HG02623 (cell line): ENCODE measurements around the gene OSTM1.
"Not testable (repeated sequence)": the region's sequence is repeated elsewhere in the genome, so short reads cannot be mapped to it uniquely, and the experiment has no call there.

Experiments used
- ATAC-seq: cut with Tn5 transposase; IDR thresholded peaks from one replicate; pipeline ENCODE4 v1.9.1; 2021; ENCODE audit warnings: moderate library complexity; ENCODE audit not compliant: unreplicated experiment

OSTM1 gene

DNA sequence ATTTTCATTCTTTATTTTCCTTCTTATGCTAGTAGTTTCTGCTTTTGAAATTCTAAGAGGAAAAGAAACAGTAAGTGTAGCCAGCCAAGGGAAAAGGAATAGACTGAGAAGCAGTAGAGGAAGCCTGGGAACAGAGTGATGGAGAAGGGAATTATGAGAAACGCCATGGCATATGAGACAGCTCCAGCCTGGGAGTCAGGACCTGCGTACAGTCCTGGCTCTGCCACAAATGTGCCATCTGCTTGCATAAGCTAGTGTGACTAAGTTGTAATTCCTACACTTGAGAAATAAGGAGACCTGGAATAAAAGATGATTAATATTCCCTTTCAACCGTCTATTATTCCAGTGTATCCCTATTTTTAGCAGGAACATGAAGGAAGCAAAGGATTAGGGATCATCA is 47.5 kb downstream of the OSTM1 start:
- ATAC-seq: no peak

DNA sequence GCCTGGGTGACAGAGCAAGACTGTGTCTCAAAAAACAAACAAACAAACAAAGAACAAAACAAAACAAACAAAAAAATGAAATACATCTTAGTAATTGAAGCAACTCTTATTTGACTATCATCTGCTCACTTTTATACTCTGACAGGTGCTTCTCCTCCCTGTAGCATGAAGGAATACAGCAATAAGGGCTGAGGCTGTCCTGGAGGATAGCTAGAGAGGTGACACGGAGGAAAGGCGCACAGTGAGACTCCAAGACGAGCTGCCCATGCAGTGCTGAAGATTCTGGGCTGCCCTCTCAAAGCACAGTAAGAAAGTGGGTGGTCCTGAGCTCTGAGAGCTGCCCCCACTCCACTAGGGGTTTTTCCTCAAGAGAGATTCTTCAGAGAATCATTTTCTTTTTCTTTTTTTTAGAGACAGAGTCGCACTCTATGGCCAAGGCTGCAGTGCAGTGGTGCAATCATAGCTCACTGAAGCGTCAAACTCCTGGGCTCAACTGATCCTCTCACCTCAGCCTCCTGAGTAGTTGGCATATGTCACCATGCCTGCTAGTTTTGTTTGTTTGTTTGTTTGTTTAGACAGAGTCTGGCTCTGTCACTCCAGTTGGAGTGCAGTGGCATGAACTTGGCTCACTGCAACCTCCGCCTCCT is 50.0 kb downstream of the OSTM1 start:
- ATAC-seq: no peak

DNA sequence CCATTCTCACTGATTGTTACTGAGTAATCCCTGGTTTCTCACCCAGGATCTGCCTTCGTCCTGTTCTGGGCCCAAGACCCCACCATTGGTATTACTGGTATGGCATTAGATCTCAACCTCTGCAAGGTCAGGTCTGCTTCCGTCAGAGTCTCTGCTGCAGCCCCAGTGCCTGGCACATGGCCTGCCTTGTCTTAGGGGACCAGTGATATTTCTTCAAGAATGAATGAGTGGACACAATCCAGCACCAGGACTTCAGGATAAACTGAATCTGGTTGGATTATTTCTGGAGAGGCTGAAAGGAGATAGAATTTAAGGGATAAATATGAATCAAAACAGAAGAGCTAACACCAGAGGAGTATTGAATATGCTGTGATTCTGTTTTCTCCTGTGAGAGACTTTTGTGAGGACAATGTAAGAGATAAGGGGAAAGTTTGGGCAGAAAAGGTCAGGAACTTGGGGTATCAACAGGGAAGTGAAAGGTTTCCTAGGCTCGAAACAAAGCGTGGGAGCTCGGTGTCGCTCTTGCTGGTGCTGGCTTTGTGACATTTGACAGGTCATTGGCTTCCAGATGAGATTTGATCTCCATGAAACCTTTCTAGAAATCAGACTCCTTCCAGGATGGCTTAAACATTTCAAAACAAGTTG is 53.9 kb downstream of the OSTM1 start:
- ATAC-seq: no peak

DNA sequence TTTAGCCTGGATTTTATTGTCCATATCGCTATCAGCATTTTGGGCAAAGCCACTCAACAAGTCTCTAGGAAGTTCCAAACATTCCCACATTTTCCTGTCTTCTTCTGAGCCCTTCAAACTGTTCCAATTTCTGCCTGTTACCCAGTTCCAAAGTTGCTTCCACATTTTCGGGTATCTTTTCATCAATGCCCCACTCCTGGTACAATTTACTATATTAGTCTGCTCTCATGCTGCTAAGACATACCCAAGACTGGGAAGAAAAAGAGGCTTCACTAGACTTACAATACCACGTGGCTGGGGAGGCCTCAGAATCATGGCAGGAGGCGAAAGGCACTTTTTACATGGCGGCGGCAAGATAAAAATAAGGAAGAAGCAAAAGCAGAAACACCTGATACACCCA is 58.3 kb downstream of the OSTM1 start:
- ATAC-seq: not testable (repeated sequence)

DNA sequence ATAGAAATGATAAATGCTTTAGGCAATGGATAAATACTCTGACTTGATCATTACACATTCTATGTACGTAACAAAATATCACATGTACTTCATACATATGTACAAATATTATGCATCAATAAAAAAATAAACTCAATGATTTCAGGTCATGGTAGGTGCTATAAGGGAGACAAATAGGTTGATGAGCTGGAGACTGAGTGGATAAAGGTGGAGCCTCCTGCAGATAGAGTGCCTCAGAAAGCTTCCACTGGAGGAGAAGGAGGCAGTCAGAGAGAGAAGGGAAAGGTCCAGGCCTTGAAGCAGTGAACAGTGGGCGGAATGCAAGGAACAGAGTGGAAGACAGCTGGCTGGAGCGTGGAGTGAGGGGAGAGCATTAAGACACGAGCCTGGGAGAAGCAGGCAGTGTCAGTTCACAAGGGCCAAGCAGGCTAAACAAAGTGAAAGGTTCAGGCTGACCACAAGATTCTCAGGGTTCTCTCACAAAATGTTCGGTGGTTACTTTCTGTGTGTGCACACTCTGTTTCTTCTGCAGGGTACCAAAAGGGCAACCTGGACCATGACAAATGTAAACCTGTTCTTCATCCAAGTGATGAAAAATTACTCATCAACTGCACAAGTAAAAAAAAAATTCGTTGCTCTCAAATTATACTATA is 60.6 kb downstream of the OSTM1 start:
- no peak for ATAC-seq

DNA sequence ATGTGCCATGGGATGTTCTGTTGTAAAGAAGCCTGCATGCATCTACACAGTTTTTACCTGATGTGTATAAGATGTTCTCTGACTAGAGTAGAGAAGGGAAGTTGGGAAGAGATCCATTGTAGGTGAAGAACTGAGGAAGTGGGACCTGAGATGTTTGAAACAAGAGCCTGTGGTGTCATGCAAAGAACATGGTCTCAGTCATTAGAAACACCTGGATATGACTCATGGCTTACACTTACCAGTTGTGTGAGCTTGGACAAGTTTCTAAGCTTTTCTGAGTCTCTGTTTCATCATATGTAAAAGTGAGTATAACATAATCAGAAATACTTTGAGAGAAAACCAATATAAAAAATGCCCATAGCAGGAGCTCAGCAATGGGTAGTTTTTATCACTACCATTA is 64.6 kb downstream of the OSTM1 start:
- ATAC-seq: no peak

DNA sequence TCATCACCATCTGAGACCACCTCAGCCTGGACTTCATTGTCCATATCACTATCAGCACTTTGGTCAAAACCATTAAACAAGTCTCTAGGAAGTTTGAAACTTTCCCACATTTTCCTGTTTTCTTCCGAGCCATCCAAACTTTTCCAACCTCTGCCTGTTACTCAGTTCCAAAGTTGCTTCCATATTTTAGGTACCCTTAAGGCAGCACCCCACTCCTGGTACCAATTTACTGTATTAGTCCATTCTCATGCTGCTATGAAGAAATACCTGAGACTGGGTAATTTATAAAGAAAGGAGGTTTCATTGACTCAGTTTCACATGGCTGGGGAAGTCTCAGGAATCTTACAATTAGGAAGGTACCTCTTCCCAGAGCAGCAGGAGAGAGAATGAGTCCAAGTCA is 65.3 kb downstream of the OSTM1 start:
- ATAC-seq: not testable (repeated sequence)

DNA sequence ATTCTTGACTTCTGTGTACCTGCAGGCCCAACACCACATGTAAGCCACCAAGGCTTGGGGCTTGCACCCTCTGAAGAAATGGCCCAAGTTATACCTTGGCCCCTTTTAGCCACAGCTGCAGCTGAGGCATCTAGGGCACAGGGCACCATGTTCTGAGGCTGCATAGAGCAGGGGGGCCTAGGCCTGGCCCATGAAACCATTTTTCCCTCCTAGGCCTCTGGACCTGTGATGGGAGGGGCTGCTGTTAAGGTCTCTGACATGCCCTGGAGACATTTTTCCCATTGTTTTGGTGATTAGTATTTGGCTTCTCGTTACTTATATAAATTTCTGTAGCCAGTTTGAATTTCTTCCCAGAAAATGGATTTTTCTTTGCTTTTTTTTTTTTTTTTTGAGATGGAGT is 66.2 kb downstream of the OSTM1 start:
- no peak for ATAC-seq

DNA sequence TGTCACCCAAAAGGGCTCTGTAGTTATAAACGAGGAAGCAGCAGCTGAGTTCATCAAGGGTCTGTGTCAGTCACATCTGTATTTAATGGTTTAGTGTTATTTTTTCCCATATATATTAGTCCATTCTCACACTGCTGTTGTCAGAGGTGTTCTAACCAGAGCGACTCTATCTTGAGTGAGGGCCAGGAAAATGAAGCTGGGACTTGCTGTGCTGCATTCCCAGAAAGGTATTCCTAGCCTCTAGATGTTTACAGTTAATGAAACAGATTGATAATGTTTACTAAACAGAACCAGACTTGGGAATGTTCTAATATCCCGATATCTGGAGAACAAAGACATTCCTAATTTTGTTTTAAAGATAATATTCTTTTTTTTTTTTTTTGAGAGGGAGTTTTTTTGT is 68.6 kb downstream of the OSTM1 start:
- no peak for ATAC-seq

DNA sequence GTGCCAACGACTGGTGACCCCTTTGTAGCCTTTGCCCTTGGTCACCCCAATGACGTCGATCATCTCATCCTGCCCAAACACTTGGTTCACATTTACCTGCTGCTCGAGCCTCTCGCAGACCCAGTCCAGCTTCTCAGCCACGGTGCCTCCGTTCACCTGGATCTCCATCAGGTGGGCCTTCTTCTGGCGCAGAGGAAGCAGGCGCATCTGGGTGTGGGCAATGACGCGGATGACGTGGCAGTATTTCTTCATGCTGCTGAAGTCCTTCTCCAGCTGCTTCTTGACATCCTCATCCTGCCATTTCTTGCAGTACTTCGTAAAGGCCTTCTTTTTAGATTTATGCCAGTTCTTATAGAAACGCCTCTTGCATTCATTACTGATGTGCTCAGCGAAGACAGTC is 69.7 kb downstream of the OSTM1 start:
- ATAC-seq: no peak

DNA sequence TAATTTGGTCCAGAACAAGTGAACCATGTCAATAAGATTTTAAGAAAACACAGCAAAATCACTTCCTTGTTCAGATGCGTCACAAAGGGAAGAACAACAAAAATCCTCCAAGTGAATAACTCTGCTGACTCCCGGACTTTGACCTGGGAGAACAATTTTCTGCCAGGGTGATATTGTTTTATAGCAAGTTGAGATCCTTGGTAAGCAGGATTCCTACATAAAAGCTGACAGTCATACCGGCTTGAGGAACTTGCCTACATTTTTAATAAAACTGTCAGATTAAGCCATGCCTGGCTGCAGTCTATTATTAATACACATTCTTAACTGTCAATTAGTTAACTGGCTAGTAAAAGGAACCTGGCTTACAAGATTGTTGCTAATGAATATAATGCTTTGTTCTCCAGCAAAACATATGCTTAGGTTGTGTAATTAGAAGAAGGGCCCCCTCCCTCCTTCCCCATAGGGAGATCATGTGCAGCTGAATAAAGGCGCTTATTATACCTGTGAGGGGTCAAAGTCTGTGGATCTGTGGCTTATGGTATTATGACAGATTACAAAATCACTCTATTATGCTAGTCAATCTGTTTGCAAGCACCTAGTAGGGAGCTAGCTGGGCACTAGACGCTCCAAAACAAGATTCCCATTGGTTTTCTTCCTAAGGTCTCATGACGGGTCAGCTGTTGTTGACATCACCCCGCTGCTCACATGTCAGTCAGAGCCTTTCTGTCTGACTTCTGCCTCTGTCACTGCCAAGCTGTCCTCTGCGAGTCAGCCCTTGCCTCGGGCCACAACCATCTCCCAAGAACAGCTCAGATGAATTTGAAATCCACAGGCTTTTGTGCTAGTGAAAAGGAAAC is 71.9 kb downstream of the OSTM1 start:
- ATAC-seq: no peak

DNA sequence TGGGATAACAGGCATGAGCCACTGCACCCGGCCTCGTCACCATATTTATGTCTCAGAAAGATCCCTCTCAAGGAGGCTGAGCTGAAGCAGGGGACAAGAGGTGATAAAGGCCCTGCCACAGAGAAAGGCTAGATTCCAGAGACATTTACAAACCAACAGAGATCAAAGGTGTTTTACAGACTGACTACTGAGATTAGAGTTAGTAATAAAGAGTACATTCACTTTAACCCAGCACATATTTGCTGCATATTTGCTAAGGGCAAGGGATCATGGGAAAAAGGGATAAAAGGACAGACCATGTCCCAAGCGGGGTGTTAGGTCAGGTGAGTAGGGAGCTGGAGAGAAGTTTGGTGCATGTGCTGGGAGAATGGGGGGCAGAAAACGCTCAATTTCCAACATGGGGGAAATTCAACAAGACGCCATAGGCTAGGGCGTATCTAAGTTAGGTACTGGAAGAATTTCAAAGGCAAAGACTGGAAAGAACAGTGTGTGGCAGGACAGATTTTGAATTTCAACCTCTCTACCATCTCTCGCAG is 72.8 kb downstream of the OSTM1 start:
- no peak for ATAC-seq

DNA sequence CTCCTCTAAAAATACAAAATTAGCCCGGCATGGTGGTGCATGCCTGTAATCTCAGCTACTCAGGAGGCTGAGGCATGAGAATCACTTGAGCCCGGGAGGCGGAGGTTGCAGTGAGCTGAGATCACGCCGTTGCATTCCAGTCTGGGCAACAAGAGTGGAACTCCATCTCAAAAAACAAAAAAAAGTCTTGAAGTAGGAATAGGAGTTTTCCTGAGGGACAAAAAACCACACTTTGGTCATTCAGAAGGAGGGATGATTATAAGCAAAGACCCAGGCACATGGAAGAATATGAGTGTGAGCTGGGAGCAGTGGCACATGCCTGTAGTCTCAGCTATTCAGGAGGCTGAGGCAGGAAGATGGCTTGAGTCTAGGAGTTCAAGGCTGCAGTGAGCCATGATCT is 74.3 kb downstream of the OSTM1 start:
- not testable (repeated sequence) for ATAC-seq

DNA sequence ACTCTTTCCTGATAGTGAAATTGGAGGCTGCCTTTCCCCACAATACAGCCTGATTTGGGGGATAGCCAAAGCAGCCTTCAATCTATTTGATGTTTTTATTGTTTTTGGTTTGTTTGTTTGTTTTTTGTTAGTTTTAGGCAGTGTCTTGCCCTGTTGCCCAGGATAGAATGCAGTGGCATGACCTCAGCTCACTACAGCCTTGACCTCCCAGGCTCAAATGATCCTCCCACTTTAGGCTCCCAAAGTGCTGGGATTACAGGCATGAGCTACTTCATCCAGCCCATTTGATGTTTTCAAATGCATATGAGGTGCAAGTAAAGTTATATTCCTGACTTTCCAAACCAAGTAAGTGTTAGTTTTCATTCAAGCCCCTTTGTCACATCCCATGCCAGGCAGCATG is 75.2 kb downstream of the OSTM1 start:
- no peak for ATAC-seq

DNA sequence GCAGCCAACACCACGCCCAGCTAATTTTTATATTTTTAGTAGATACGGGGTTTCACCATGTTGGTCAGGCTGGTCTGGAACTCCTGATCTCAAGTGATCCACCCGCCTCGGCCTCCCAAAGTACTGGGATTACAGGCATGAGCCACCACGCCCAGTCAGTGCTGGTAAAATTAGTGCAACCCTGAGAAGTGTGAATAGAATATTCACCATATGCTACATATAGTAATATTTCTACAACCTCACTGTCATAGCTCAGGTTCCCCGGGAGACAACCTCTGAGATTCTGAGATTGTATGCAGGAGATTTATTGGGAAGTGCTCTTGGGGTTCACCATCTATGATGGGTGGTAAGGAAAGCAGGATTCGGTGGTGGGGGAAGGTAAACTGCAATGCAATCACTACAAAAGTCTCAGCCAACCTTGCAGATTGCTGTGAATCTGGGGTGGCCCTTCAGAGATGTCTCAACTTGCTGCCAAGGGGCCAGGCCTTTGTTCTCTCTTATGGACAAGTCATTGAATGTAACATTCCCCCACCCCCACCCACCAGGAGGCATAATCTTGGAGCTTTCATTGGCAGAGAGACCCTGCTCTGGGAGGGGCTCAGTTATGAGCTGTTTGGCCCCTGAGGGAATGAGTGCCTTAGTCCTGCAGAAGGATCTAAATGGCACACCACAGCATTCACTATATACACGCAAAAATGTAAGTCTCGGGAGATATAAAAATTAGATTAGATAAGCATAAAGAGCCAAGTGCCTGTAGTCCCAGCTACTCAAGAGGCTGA is 82.6 kb downstream of the OSTM1 start:
- ATAC-seq: no peak
